ENCODE data around the gene DAPK1.

DNA sequence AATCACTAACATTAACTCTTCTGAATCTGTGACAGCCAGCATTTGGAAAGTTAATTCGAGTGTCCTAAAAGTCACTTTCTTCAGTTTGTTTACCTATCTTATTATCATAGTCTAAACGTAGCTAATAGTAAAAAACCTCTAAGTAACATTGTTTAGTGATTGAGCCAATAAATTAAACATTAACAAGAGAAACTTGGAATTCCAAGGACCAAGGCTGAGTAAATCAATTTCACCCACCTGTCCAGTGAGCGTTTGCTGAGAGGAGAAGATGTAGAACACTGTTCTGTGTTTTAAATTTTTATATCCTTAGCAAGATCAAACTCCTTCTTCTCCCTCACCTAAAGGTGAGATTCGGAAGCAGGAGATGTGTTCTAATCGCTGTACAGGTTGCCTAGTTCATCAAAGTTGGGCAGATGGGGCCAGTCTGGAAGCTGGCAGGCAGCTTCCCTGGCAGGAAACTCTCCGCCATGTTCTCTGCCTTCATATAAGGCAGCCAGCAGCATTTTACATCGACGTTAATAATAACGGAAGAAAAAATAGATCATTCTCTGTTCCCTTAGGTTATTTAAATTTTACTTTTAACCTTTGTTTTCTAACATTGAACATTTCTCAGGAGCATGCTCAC is 89.2 kb downstream of the DAPK1 start:
- TF ChIP-seq EZH2 (IDR thresholded peaks at IDR 0.05; ENCODE audit: borderline replicate concordance, insufficient read depth, low read depth, low read length, poor library complexity, severe bottlenecking), result no peak
- TF ChIP-seq, protein P1, sequence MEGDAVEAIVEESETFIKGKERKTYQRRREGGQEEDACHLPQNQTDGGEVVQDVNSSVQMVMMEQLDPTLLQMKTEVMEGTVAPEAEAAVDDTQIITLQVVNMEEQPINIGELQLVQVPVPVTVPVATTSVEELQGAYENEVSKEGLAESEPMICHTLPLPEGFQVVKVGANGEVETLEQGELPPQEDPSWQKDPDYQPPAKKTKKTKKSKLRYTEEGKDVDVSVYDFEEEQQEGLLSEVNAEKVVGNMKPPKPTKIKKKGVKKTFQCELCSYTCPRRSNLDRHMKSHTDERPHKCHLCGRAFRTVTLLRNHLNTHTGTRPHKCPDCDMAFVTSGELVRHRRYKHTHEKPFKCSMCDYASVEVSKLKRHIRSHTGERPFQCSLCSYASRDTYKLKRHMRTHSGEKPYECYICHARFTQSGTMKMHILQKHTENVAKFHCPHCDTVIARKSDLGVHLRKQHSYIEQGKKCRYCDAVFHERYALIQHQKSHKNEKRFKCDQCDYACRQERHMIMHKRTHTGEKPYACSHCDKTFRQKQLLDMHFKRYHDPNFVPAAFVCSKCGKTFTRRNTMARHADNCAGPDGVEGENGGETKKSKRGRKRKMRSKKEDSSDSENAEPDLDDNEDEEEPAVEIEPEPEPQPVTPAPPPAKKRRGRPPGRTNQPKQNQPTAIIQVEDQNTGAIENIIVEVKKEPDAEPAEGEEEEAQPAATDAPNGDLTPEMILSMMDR (IDR thresholded peaks at IDR 0.05), result no peak
